NCI-H510A (cell line): ENCODE data around the gene HMHB1.
A peak's percentile ranks its signal among the peaks of the same experiment; 100 is the strongest.
"Not testable (repeated sequence)": the region's sequence is repeated elsewhere in the genome, so short reads cannot be mapped to it uniquely, and the experiment has no call there.

Experiments
- DNase-seq: peaks from one replicate; lab custom pipeline; 2025; lab: John Stamatoyannopoulos, UW

HMHB1 gene

DNA sequence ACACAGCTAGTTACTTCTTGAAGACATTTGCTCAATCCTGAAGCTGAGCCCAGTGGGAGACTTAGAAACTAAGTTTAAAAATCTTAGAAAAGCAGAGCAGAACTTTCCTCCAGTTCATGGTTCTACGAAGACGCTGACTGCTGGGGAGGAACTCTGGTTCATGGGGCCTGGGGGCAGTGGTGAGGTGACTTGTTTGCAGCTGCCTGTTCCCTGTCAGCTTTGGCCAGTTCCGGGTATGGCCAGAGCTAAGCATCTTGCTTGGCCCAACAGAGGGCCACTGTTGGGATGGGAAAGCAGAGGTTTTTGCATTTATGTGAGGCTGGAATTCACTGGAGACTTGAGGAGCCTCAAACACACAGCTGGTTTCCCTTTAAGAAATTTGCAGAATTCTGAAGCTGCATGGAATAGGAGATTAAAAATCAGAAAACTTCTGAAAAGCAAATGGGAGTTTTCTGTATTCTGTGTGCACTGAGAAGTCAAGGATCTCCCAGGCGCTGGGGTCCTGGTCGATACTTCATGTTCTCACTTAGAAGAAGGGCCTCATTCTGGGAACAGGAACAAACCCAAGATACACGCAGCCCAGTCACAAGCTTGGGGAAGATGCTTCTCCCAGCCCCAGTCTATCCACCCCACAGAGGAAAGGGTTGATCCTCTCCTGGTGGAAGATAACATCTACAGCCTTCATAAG lies 10.6 kb upstream of the HMHB1 start:
- DNase-seq: no peak

GRCh38 chr5:143805861-143806260 lies 6.1 kb upstream of the HMHB1 start:
- DNase-seq: no peak

GRCh38 chr5:143806579-143806978 lies 5.4 kb upstream of the HMHB1 start:
- no peak for DNase-seq

GRCh38 chr5:143807401-143807800 lies 4.6 kb upstream of the HMHB1 start:
- DNase-seq: no peak

DNA sequence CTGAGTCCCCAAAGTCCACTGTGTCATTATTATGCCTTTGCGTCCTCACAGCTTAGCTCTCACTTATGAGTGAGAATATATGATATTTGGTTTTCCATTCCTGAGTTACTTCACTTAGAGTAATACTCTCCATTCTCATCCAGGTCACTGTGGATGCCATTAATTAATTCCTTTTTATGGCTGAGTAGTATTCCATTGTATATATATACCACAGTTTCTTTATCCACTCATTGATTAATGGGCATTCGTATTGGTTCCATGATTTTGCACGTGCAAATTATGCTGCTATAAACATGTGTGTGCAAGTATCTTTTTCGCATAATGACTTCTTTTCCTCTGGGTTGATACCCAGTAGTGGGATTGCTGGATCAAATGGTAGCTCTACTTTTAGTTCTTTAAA lies 4.4 kb downstream of the HMHB1 start:
- not testable (repeated sequence) for DNase-seq

- DNase-seq: no peak
Measured at GRCh38 chr5:143819716-143820115, 7.8 kb downstream of the HMHB1 start.

- no peak for DNase-seq
Measured at GRCh38 chr5:143820451-143820850, 8.5 kb downstream of the HMHB1 start.

GRCh38 chr5:143824851-143825720 lies 13.1 kb downstream of the HMHB1 start:
- DNase-seq: peak; percentile 40

DNA sequence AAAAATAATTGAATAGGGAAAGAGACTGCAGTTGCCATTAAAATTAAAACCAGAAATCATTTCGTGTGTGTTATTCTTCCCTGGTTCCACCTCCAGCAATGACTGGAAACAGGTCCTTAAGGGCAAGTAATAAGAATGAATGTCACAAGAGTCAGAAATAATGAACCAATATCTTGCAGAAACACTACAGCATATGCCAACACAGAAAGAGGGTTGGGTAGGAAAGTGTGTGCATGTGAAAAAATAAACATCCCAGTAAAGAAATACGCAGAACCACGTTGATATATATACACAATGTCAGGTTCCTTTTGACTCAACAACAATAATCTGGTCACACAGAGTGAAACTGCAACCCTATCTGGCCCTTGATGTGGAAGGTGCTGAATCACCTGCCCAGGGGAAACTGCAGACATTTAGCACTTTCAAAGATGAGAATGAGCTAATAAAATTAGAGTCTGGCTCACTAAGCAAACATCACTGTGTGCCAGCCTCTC lies 15.0 kb downstream of the HMHB1 start:
- peak; percentile 53 for DNase-seq

DNA sequence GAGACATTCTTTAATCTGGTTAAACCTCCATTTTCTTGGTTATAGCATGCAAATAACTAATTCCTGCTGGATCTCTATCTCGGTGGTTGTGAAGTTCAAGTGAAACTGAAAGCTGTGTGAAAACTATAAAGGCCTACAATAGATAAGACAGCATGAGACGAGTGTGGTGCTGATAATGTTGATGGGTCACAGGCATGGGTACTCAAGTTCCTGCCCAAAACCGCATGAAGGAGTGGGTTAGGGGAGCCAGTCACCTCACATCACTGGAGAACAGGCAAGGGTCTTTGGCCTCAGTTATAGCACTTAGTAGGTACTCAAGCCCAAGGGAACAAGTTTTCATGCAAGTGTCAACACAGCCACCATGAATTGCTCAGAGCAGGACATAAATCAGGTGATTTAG lies 16.7 kb downstream of the HMHB1 start:
- no peak for DNase-seq

- DNase-seq: no peak
Measured at GRCh38 chr5:143833177-143833576, 21.2 kb downstream of the HMHB1 start.

DNA sequence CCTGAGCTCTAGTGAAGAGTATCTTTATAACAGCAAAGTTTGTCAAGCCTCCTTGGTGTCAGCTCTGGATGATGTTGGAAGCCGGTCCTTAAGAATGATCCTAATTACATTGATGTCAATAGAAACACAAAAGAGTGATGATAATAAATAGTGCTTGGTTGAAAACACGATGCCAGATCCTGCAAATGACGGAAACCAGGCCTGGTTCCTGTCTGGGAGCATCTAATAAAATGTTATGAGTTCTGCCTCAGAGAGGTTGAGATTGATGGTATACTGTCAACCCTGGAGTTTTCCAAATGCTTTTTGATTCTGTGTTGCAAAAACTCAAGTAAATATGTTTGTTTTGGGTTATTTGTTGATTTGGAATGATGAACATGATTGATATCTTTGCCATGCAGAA lies 23.3 kb downstream of the HMHB1 start:
- DNase-seq: no peak

GRCh38 chr5:143836161-143836725 lies 24.3 kb downstream of the HMHB1 start:
- no peak for DNase-seq

DNA sequence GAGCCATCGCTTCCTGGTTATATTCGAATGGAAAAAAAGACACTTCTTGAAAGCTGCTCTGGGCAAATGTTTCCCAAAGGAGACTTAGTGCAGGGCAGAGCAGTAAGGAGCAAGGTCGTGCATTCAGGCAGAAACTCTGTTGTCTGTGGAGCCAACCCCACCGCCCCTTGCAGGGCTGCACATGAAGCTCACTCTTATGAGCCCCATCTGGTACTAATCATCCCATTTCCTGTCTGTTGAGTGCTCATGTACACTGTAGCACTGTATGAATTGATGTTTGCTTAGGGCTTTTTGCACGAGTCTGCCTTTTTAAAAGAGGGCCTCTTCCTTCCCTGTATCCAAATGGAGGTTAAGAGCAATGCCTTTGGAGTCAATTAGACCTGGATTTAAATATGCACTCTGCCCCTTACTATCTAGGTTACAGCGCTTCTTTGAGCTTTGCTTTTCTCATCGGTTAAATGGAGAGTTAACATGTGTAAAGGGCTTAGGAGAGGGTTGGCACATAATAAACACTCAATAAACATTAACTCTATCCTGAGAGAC lies 25.4 kb downstream of the HMHB1 start:
- peak; percentile 16 for DNase-seq

- DNase-seq: no peak
Measured at GRCh38 chr5:143841446-143841845, 29.5 kb downstream of the HMHB1 start.

DNA sequence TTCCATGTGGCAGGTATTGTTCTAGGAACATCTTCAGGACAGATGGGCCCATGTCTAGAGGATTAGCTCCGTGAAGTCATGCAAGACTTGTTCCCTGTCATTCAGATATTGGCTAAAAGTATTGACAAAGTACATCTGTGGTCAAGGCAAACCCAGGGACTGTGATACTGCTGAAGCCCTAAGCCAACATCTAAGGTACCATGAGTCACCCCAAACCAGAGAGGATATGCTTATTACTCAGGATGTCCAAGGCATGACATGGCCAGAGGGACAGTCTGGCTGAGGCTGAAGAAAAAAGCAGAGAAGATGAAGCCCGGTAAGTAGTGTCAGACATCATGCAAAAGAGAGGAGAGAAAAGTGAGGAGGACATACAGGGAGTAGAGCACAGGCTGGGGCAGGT lies 31.0 kb downstream of the HMHB1 start:
- DNase-seq: no peak

- no peak for DNase-seq
Measured at GRCh38 chr5:143843461-143843860, 31.5 kb downstream of the HMHB1 start.

GRCh38 chr5:143850050-143850683 lies 38.2 kb downstream of the HMHB1 start:
- DNase-seq: no peak

- DNase-seq: no peak
Measured at GRCh38 chr5:143851383-143851782, 39.4 kb downstream of the HMHB1 start.

DNA sequence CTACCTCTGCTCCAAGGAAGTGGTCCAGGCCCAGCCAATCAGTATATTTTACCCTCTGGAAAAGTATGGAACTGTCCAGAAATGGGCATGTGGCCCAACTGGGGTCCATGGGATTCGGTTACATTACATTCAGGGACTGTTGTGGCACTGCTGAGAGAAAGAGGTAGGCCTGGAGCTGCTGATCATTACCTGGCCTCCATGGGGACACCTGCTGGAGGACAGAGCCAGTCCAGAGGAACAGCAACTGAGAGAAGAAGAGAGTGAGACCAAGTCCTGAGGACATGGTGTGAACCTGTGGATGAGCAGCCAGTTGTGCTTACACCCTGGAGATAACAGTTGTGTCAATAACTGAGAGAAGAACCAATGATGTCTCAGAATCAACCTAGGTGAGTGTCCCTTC lies 48.2 kb downstream of the HMHB1 start:
- DNase-seq: no peak

DNA sequence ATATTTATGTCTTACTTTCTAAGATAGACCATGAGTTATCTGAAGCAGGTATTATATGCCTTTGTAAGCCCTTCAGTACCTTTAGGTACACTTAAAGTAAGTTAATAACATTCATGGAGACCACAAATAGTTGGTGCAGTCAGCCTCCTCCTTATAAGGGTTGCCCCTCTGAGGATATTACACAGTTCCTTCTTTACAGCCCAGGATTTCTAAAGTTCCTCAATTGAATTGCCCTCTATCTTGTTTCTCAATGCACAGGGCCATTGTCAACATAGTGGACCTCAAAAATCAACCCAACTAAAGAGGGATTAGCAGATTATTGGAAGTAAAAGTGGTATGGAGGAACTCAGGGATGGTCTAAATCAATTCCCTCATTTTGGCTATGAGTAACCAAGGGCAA lies 50.3 kb downstream of the HMHB1 start:
- no peak for DNase-seq

DNA sequence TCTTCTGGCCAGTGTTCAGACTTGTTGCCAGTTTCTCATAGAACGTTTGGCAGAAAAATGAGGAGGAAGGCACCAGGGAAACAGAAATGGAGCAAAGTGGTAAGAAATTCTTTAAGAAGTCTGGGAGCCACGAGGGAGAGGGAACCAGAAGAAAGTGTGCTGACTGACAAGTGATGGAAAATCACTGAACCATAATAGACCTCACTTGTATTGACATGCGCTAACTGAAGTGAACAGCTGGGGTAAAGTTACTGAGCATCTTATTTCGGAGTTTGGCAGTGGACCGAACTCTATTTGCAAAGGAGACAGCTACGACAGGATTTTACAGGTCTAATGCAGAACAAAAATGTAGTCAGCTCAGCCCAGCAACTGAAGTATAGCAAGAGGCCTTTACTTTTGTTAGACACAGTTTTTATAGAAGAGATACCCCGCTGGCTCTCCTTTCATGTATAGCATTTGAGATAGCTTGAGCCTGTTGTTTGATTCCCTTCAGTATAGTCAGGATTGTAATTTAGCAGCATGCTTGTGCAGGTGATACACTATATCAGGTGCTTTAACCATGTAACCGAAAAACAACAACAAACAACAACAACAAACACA lies 53.6 kb downstream of the HMHB1 start:
- DNase-seq: no peak
